CD14-positive monocyte (primary cell): Measurements from ENCODE around the gene NFAM1. TPM values are rescaled to one million over a fixed set of nuclear protein-coding genes. Genes with fewer than 3 reads are reported as not detected.

Source experiments
- DNase-seq, 3 donors: peaks; one replicate each; pipeline ENCODE4 v3.0.0-alpha.2; 2011 to 2022
- H2AFZ ChIP-seq: 2 replicates; pipeline ENCODE4 v1.6.0; 2012; ENCODE audit warnings: mild to moderate bottlenecking, low read depth, low read length, inconsistent platforms; ENCODE audit not compliant: insufficient read depth, poor library complexity, severe bottlenecking
- H3K27ac ChIP-seq, 2 donors: 1 replicate in 1 of 2; 2 replicates in 1 of 2; pipeline ENCODE4 v1.5.1; 2012 to 2013; ENCODE audit warnings: low read length in 2 of 2, control low read depth in 1 of 2, inconsistent platforms in 1 of 2, low read depth in 1 of 2, mild to moderate bottlenecking in 1 of 2
- H3K27me3 ChIP-seq, 2 donors: one replicate each; pipeline versions ENCODE4 v1.6.0 to v1.6.1; 2011 to 2013; ENCODE audit warnings: low read length in 2 of 2; ENCODE audit not compliant: control insufficient read depth in 2 of 2, insufficient read depth in 2 of 2
- H3K36me3 ChIP-seq, 2 donors: replicated peaks in 1 of 2; 1 replicate in 1 of 2; 2 replicates in 1 of 2; pipeline versions ENCODE4 v1.5.1 to v1.6.1; 2012 to 2013; ENCODE audit warnings: low read length in 2 of 2, control low read depth in 1 of 2, inconsistent platforms in 1 of 2, mild to moderate bottlenecking in 1 of 2; ENCODE audit not compliant: insufficient read depth in 2 of 2, control insufficient read depth in 1 of 2
- H3K4me1 ChIP-seq, 2 donors: 1 replicate in 1 of 2; 2 replicates in 1 of 2; pipeline versions ENCODE4 v1.5.1 to v1.6.1; 2012 to 2013; ENCODE audit warnings: low read length in 2 of 2, control low read depth in 1 of 2, inconsistent platforms in 1 of 2, mild to moderate bottlenecking in 1 of 2, moderate library complexity in 1 of 2; ENCODE audit not compliant: insufficient read depth in 2 of 2, control insufficient read depth in 1 of 2
- H3K4me2 ChIP-seq: replicated peaks from 2 replicates; pipeline ENCODE3; 2012; ENCODE audit warnings: low read length, moderate library complexity, mild to moderate bottlenecking; ENCODE audit not compliant: poor library complexity, severe bottlenecking; ENCODE audit errors: extremely low read depth
- H3K4me3 ChIP-seq, 3 experiments: fragments of 200-600 bp in 1 of 3; sonication (generic) in 1 of 3; replicated peaks in 1 of 3; 1 replicate in 2 of 3; 2 replicates in 1 of 3; pipeline ENCODE4 v1.5.1; 2011 to 2013; ENCODE audit warnings: low read length in 3 of 3, mild to moderate bottlenecking in 3 of 3, control low read depth in 2 of 3, low read depth in 2 of 3, inconsistent platforms in 1 of 3, moderate library complexity in 1 of 3
- H3K79me2 ChIP-seq: 2 replicates; pipeline ENCODE4 v1.6.0; 2012; ENCODE audit warnings: mild to moderate bottlenecking, control low read depth, inconsistent platforms, low read length, moderate library complexity; ENCODE audit not compliant: insufficient read depth
- H3K9ac ChIP-seq: 2 replicates; pipeline ENCODE4 v1.6.0; 2017; ENCODE audit warnings: low read length, mild to moderate bottlenecking; ENCODE audit not compliant: insufficient read depth, poor library complexity, severe bottlenecking
- H3K9me3 ChIP-seq, 2 donors: replicated peaks in 1 of 2; 1 replicate in 1 of 2; 2 replicates in 1 of 2; pipeline versions ENCODE4 v1.5.1 to v1.6.1; 2012 to 2013; ENCODE audit warnings: low read length in 2 of 2, control low read depth in 1 of 2; ENCODE audit not compliant: control insufficient read depth in 1 of 2, insufficient read depth in 1 of 2
- H4K20me1 ChIP-seq: 2 replicates; pipeline ENCODE4 v1.6.0; 2012; ENCODE audit warnings: mild to moderate bottlenecking, low read length, control low read depth, moderate library complexity; ENCODE audit not compliant: insufficient read depth
- H3K27ac Mint-ChIP-seq, 7 donors: one replicate each; pipeline ENCODE4 v1.8.0; 2020; ENCODE audit warnings: mild to moderate bottlenecking in 7 of 7, mixed read lengths in 7 of 7, moderate library complexity in 6 of 7, inconsistent platforms in 2 of 7
- H3K27me3 Mint-ChIP-seq, 3 donors: one replicate each; pipeline ENCODE4 v1.8.0; 2021 to 2022; ENCODE audit warnings: low read depth in 3 of 3, mild to moderate bottlenecking in 3 of 3, mixed read lengths in 3 of 3, moderate library complexity in 3 of 3, inconsistent platforms in 1 of 3
- H3K36me3 Mint-ChIP-seq, 2 donors: one replicate each; pipeline ENCODE4 v1.8.0; 2020; ENCODE audit warnings: mixed read lengths in 2 of 2, inconsistent platforms in 1 of 2, mild to moderate bottlenecking in 1 of 2
- H3K4me1 Mint-ChIP-seq: one replicate; pipeline ENCODE4 v1.8.0; 2020; ENCODE audit warnings: mild to moderate bottlenecking, mixed read lengths
- H3K4me3 Mint-ChIP-seq, 2 donors: one replicate each; pipeline ENCODE4 v1.8.0; 2020; ENCODE audit warnings: mild to moderate bottlenecking in 2 of 2, mixed read lengths in 2 of 2, moderate library complexity in 1 of 2
- H3K9me3 Mint-ChIP-seq, 7 donors: one replicate each; pipeline ENCODE4 v1.8.0; 2020 to 2022; ENCODE audit warnings: mixed read lengths in 7 of 7, mild to moderate bottlenecking in 6 of 7, moderate library complexity in 6 of 7, inconsistent platforms in 2 of 7
- CTCF ChIP-seq: fragments of 200-600 bp; IDR thresholded peaks from one replicate; pipeline ENCODE4 v1.8.0; 2022; ENCODE audit warnings: antibody characterized with exemption, mild to moderate bottlenecking
- whole genome bisulfite sequencing: methylation state at CpG from one replicate; pipeline ENCODE4 v1.1.5; 2013; ENCODE audit warnings: missing lambda C conversion rate; ENCODE audit not compliant: insufficient coverage; 5-methylcytosine and 5-hydroxymethylcytosine counted together
- intact Hi-C, 2 donors: fragments of 100-400 bp; cut with micrococcal nuclease; formaldehyde crosslinking; loops; one replicate each; pipeline versions ENCODE4 v1.15.0 to v1.15.1; 2023
- polyA plus RNA-seq, 3 donors: library from polyadenylated mRNA; depleted of rRNA in 1 of 3; unstranded in 2 of 3; stranded (reverse) in 1 of 3; fragments of 300-500 nt in 2 of 3; fragments of >200 nt in 1 of 3; fragmentation: Illumina TruSeq in 2 of 3; gene quantifications; 1 replicate in 2 of 3; 2 replicates in 1 of 3; pipeline ENCODE4 v1.2.3, GENCODE V29; 2012 to 2021

The NFAM1 gene
- polyA plus RNA-seq, 3 donors: 36.0 to 71.0 (median 69.7) TPM

GRCh38 chr22:42334875-42335512 is 97.2 kb downstream of the NFAM1 start:
- Histone ChIP-seq H3K4me1 (no peaks in the 10 kb centered on the region), H3K9me3 (no peaks in the 10 kb centered on the region), H3K79me2 (no peaks in the 10 kb centered on the region), H2AFZ (no peak overlapping the region), H3K27ac (no peak overlapping the region), H3K27me3 (peaks cover 0 to 9% of the 10 kb centered on the region in 2 donors), H3K4me3 (no peak overlapping the region), H4K20me1 (no peaks in the 10 kb centered on the region), H3K4me2 (no peak overlapping the region), H3K9ac (no peak overlapping the region), H3K36me3 (no peaks in the 10 kb centered on the region)
- 97% methylated on average over 9 of the region's 11 CpGs for WGBS
- peaks cover 12 to 22% (median 13%) of the 10 kb centered on the region in 3 donors for H3K27me3 Mint-ChIP-seq
- peaks cover 0 to 4% (median 0%) of the 10 kb centered on the region in 7 donors for H3K9me3 Mint-ChIP-seq
- H3K36me3 Mint-ChIP-seq: no peaks in the 10 kb centered on the region
- no peak for TF ChIP-seq CTCF
- intact Hi-C loops: no loop called here
- no peaks in the 10 kb centered on the region for H3K4me1 Mint-ChIP-seq
- H3K27ac Mint-ChIP-seq: peak overlapping the region in 1 of 7 donors; percentile 45
- H3K4me3 Mint-ChIP-seq: no peak overlapping the region
- DNase-seq: no peak

- H3K27me3 Mint-ChIP-seq: peaks cover 10 to 19% (median 11%) of the 10 kb centered on the region in 3 donors
- Histone ChIP-seq H3K9me3 (no peaks in the 10 kb centered on the region), H3K4me1 (no peaks in the 10 kb centered on the region), H3K9ac (no peak overlapping the region), H3K4me2 (no peak overlapping the region), H3K27me3 (no peaks in the 10 kb centered on the region), H3K27ac (no peak overlapping the region), H4K20me1 (no peaks in the 10 kb centered on the region), H2AFZ (no peak overlapping the region), H3K36me3 (no peaks in the 10 kb centered on the region), H3K79me2 (no peaks in the 10 kb centered on the region), H3K4me3 (no peak overlapping the region)
- peaks cover 0 to 4% (median 0%) of the 10 kb centered on the region in 7 donors for H3K9me3 Mint-ChIP-seq
- WGBS: 99% methylated on average over 8 of the region's 8 CpGs
- no peak overlapping the region for H3K4me3 Mint-ChIP-seq
- no peaks in the 10 kb centered on the region for H3K36me3 Mint-ChIP-seq
- intact Hi-C loops: no loop called here
- no peak for DNase-seq
- TF ChIP-seq CTCF: no peak
- no peaks in the 10 kb centered on the region for H3K4me1 Mint-ChIP-seq
- no peak overlapping the region for H3K27ac Mint-ChIP-seq
Observed at GRCh38 chr22:42333544-42333943, 98.7 kb downstream of the NFAM1 start.
